Mucosa of stomach (tissue), 1 donor: Measurements from ENCODE around the gene SPATS2L.

Source experiments
- H3K27me3 ChIP-seq: one replicate; pipeline ENCODE4 v1.7.0; 2013; ENCODE audit warnings: mild to moderate bottlenecking, low read length; ENCODE audit not compliant: control insufficient read depth, insufficient read depth
- H3K36me3 ChIP-seq: one replicate; pipeline ENCODE4 v1.7.0; 2013; ENCODE audit warnings: low read length; ENCODE audit not compliant: control insufficient read depth, insufficient read depth
- H3K4me1 ChIP-seq: one replicate; pipeline ENCODE4 v1.7.0; 2013; ENCODE audit warnings: mild to moderate bottlenecking, low read length; ENCODE audit not compliant: control insufficient read depth, insufficient read depth
- H3K4me3 ChIP-seq: one replicate; pipeline ENCODE4 v1.7.0; 2013; ENCODE audit warnings: low read length
- H3K9ac ChIP-seq: one replicate; pipeline ENCODE4 v1.7.0; 2013; ENCODE audit warnings: mild to moderate bottlenecking, low read length, moderate library complexity
- H3K9me3 ChIP-seq: one replicate; pipeline ENCODE4 v1.7.0; 2013; ENCODE audit warnings: mild to moderate bottlenecking, low read length, moderate library complexity; ENCODE audit not compliant: control insufficient read depth
- donor health status: Pancreatic carcinoma.

Gene SPATS2L

GRCh38 chr2:200476836-200477235 is 170.3 kb downstream of the SPATS2L start:
- Histone ChIP-seq H3K4me3 (no peak overlapping the region), H3K9me3 (no peaks in the 10 kb centered on the region), H3K36me3 (no peaks in the 10 kb centered on the region), H3K4me1 (no peaks in the 10 kb centered on the region), H3K9ac (no peak overlapping the region), H3K27me3 (no peaks in the 10 kb centered on the region)

GRCh38 chr2:200477667-200478131 is 171.2 kb downstream of the SPATS2L start:
- no peaks in the 10 kb centered on the region for H3K36me3 ChIP-seq
- no peak overlapping the region for H3K9ac ChIP-seq
- no peaks in the 10 kb centered on the region for H3K9me3 ChIP-seq
- no peak overlapping the region for H3K4me3 ChIP-seq
- no peaks in the 10 kb centered on the region for H3K4me1 ChIP-seq
- no peaks in the 10 kb centered on the region for H3K27me3 ChIP-seq

GRCh38 chr2:200479692-200480265 is 173.3 kb downstream of the SPATS2L start:
- H3K9me3 ChIP-seq = no peaks in the 10 kb centered on the region
- H3K9ac ChIP-seq = no peak overlapping the region
- peaks cover 8% of the 10 kb centered on the region for H3K4me1 ChIP-seq
- no peak overlapping the region for H3K4me3 ChIP-seq
- H3K36me3 ChIP-seq = no peaks in the 10 kb centered on the region
- no peaks in the 10 kb centered on the region for H3K27me3 ChIP-seq

GRCh38 chr2:200482194-200482593 is 175.7 kb downstream of the SPATS2L start:
- Histone ChIP-seq H3K4me3 (no peak overlapping the region), H3K9ac (no peak overlapping the region), H3K9me3 (no peaks in the 10 kb centered on the region), H3K4me1 (peaks cover 8% of the 10 kb centered on the region), H3K36me3 (no peaks in the 10 kb centered on the region), H3K27me3 (no peaks in the 10 kb centered on the region)

- Histone ChIP-seq H3K27me3 (no peaks in the 10 kb centered on the region), H3K4me1 (peaks cover 8% of the 10 kb centered on the region), H3K4me3 (no peak overlapping the region), H3K9ac (no peak overlapping the region), H3K36me3 (no peaks in the 10 kb centered on the region), H3K9me3 (no peaks in the 10 kb centered on the region)
Observed at GRCh38 chr2:200483729-200484198, 177.3 kb downstream of the SPATS2L start.

- H3K4me1 ChIP-seq = peaks cover 8% of the 10 kb centered on the region
- H3K4me3 ChIP-seq = no peak overlapping the region
- H3K9ac ChIP-seq = no peak overlapping the region
- no peaks in the 10 kb centered on the region for H3K9me3 ChIP-seq
- H3K27me3 ChIP-seq = no peaks in the 10 kb centered on the region
- H3K36me3 ChIP-seq = no peaks in the 10 kb centered on the region
Observed at GRCh38 chr2:200484934-200485333, 178.4 kb downstream of the SPATS2L start.

- no peaks in the 10 kb centered on the region for H3K27me3 ChIP-seq
- no peaks in the 10 kb centered on the region for H3K9me3 ChIP-seq
- peaks cover 8% of the 10 kb centered on the region for H3K4me1 ChIP-seq
- H3K4me3 ChIP-seq = no peak overlapping the region
- no peaks in the 10 kb centered on the region for H3K36me3 ChIP-seq
- H3K9ac ChIP-seq = no peak overlapping the region
Observed at GRCh38 chr2:200486529-200486928, 180.0 kb downstream of the SPATS2L start.

GRCh38 chr2:200488169-200488568 is 181.7 kb downstream of the SPATS2L start:
- Histone ChIP-seq H3K9me3 (no peaks in the 10 kb centered on the region), H3K4me1 (peaks cover 8% of the 10 kb centered on the region), H3K36me3 (no peaks in the 10 kb centered on the region), H3K27me3 (no peaks in the 10 kb centered on the region), H3K4me3 (no peak overlapping the region), H3K9ac (no peak overlapping the region)

- H3K9me3 ChIP-seq = no peaks in the 10 kb centered on the region
- H3K36me3 ChIP-seq = no peaks in the 10 kb centered on the region
- no peaks in the 10 kb centered on the region for H3K27me3 ChIP-seq
- no peak overlapping the region for H3K9ac ChIP-seq
- no peak overlapping the region for H3K4me3 ChIP-seq
- no peaks in the 10 kb centered on the region for H3K4me1 ChIP-seq
Observed at GRCh38 chr2:200490001-200490400, 183.5 kb downstream of the SPATS2L start.

GRCh38 chr2:200492656-200493055 is 186.2 kb downstream of the SPATS2L start:
- H3K4me3 ChIP-seq = no peak overlapping the region
- H3K4me1 ChIP-seq = no peaks in the 10 kb centered on the region
- H3K36me3 ChIP-seq = no peaks in the 10 kb centered on the region
- no peak overlapping the region for H3K9ac ChIP-seq
- H3K9me3 ChIP-seq = no peaks in the 10 kb centered on the region
- H3K27me3 ChIP-seq = no peaks in the 10 kb centered on the region

GRCh38 chr2:200494048-200494447 is 187.6 kb downstream of the SPATS2L start:
- no peaks in the 10 kb centered on the region for H3K36me3 ChIP-seq
- no peak overlapping the region for H3K9ac ChIP-seq
- H3K27me3 ChIP-seq = no peaks in the 10 kb centered on the region
- no peaks in the 10 kb centered on the region for H3K9me3 ChIP-seq
- H3K4me1 ChIP-seq = no peaks in the 10 kb centered on the region
- H3K4me3 ChIP-seq = no peak overlapping the region

GRCh38 chr2:200496696-200497095 is 190.2 kb downstream of the SPATS2L start:
- Histone ChIP-seq H3K4me3 (no peak overlapping the region), H3K9me3 (no peaks in the 10 kb centered on the region), H3K27me3 (no peaks in the 10 kb centered on the region), H3K36me3 (no peaks in the 10 kb centered on the region), H3K4me1 (no peaks in the 10 kb centered on the region), H3K9ac (no peak overlapping the region)
